Thyroid gland (tissue), 4 donors: ENCODE results near the gene CD19.

Source experiments
- CTCF ChIP-seq, 6 experiments: fragments of 200-600 bp in 3 of 6; fragments of 450-650 bp in 3 of 6; sonication (generic) in 3 of 6; IDR thresholded peaks; one replicate each; pipeline ENCODE4 v1.5.1; 2016 to 2019; ENCODE audit warnings: antibody characterized with exemption in 6 of 6, mild to moderate bottlenecking in 2 of 6, inconsistent platforms in 1 of 6, moderate library complexity in 1 of 6
- POLR2A ChIP-seq, 2 donors: fragments of 450-650 bp; IDR thresholded peaks; one replicate each; pipeline ENCODE4 v1.6.1; 2017; ENCODE audit warnings: antibody characterized with exemption in 2 of 2, mild to moderate bottlenecking in 2 of 2, moderate library complexity in 1 of 2

- no peak for TF ChIP-seq CTCF (IDR thresholded peaks at IDR 0.05)
- no peak for TF ChIP-seq POLR2A (IDR thresholded peaks at IDR 0.05)
Measured at GRCh38 chr16:28984091-28984490, 52.3 kb downstream of the CD19 start.
